Nephron (organoid): ENCODE measurements around the gene ISX.

Experiments used
- H3K27ac Mint-ChIP-seq, 3 experiments: 2 replicates each; pipeline ENCODE4 v1.8.0; 2020; ENCODE audit warnings: mixed read lengths in 3 of 3, mild to moderate bottlenecking in 2 of 3, moderate library complexity in 1 of 3
- H3K27me3 Mint-ChIP-seq: 2 replicates; pipeline ENCODE4 v1.8.0; 2021; ENCODE audit warnings: low read depth, mild to moderate bottlenecking, moderate library complexity, mixed read lengths
- H3K36me3 Mint-ChIP-seq: 2 replicates; pipeline ENCODE4 v1.8.0; 2020; ENCODE audit warnings: low read depth, mixed read lengths
- H3K4me1 Mint-ChIP-seq: 2 replicates; pipeline ENCODE4 v1.8.0; 2020; ENCODE audit warnings: mixed read lengths
- H3K4me3 Mint-ChIP-seq, 3 experiments: 2 replicates each; pipeline ENCODE4 v1.8.0; 2020; ENCODE audit warnings: mild to moderate bottlenecking in 3 of 3, mixed read lengths in 3 of 3, moderate library complexity in 2 of 3
- H3K9me3 Mint-ChIP-seq: 2 replicates; pipeline ENCODE4 v1.8.0; 2020; ENCODE audit warnings: mixed read lengths
- TF ChIP-seq, protein P1 (sequence below), 3 experiments: fragments of 200-600 bp; sonication (generic); IDR thresholded peaks; one replicate each; pipeline ENCODE4 v1.5.0; 2021; ENCODE audit warnings: antibody characterized with exemption in 3 of 3; ENCODE audit not compliant: unreplicated experiment in 3 of 3

ISX gene

DNA sequence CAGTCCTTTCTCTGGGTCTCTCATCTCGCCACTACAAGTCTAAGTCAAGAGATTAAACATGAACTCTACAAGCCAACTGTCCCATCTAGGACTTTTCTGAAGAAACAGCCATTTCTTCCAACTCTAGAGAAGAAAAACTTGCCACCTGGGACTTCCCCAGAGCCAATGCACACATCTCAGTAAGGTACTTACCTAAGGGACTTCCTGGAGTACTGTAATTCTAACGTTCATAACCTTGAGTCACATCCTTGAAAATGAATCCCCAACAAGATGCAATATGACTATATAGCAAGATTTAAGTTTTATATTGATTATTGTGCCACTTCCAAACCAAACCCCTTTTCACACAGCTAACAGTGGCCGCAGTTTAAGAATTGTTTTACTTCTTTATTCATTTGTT, 11.9 kb upstream of the ISX start:
- H3K27ac Mint-ChIP-seq, result no peak overlapping the region
- H3K9me3 Mint-ChIP-seq, result peaks cover 7% of the 10 kb centered on the region
- TF ChIP-seq, protein P1, sequence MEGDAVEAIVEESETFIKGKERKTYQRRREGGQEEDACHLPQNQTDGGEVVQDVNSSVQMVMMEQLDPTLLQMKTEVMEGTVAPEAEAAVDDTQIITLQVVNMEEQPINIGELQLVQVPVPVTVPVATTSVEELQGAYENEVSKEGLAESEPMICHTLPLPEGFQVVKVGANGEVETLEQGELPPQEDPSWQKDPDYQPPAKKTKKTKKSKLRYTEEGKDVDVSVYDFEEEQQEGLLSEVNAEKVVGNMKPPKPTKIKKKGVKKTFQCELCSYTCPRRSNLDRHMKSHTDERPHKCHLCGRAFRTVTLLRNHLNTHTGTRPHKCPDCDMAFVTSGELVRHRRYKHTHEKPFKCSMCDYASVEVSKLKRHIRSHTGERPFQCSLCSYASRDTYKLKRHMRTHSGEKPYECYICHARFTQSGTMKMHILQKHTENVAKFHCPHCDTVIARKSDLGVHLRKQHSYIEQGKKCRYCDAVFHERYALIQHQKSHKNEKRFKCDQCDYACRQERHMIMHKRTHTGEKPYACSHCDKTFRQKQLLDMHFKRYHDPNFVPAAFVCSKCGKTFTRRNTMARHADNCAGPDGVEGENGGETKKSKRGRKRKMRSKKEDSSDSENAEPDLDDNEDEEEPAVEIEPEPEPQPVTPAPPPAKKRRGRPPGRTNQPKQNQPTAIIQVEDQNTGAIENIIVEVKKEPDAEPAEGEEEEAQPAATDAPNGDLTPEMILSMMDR (IDR thresholded peaks at IDR 0.05; ENCODE audit: unreplicated experiment in 3 of 3), result no peak
- no peaks in the 10 kb centered on the region for H3K4me1 Mint-ChIP-seq
- H3K4me3 Mint-ChIP-seq, result no peak overlapping the region
- H3K27me3 Mint-ChIP-seq, result peaks cover 71% of the 10 kb centered on the region
- no peaks in the 10 kb centered on the region for H3K36me3 Mint-ChIP-seq

DNA sequence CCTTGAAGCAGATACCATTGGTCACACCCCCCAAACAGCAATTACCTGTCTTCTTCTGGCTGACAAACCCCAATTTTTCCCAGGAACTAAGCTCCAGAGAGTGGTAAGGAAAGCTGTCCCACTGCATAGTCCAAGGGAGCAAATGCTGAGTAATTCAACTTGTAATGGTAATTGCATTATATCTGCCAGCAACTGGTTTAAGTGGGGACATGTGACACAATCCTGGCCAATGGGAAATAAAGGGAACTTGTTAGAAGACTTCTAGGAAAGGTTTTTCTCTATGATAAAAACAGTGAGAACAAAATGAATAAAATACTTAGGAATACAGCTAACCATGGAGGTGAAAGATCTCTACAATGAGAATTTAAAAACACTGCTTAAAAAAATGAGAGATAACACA, 9.5 kb upstream of the ISX start:
- H3K4me3 Mint-ChIP-seq, result no peak overlapping the region
- H3K27ac Mint-ChIP-seq, result no peak overlapping the region
- TF ChIP-seq, protein P1 (IDR thresholded peaks at IDR 0.05; ENCODE audit: unreplicated experiment in 3 of 3), result no peak
- peaks cover 10% of the 10 kb centered on the region for H3K9me3 Mint-ChIP-seq
- no peaks in the 10 kb centered on the region for H3K4me1 Mint-ChIP-seq
- H3K27me3 Mint-ChIP-seq, result peaks cover 55% of the 10 kb centered on the region
- H3K36me3 Mint-ChIP-seq, result peaks cover 3% of the 10 kb centered on the region

DNA sequence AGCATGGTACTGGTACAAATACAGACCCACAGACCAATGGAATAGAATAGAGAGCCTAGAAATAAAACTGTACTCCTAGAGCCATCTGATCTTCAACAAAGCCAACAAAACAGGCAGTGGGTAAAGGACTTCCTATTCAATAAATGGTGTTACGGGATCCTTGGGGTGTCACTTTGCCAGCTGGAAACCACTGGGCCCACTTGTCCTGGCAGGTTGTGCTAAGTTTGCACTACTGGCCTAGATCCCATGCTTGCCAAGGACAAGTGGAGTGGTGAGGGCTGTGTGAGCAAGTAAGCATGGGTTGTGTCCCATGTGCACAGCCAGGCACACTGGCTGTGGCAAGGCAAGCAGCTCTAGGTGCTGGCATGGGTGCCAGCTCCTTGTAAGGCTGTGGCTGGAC, 8.8 kb upstream of the ISX start:
- peaks cover 55% of the 10 kb centered on the region for H3K27me3 Mint-ChIP-seq
- H3K9me3 Mint-ChIP-seq, result peaks cover 10% of the 10 kb centered on the region
- H3K27ac Mint-ChIP-seq, result no peak overlapping the region
- TF ChIP-seq, protein P1 (IDR thresholded peaks at IDR 0.05; ENCODE audit: unreplicated experiment in 3 of 3), result no peak
- H3K4me3 Mint-ChIP-seq, result no peak overlapping the region
- peaks cover 3% of the 10 kb centered on the region for H3K36me3 Mint-ChIP-seq
- no peaks in the 10 kb centered on the region for H3K4me1 Mint-ChIP-seq

DNA sequence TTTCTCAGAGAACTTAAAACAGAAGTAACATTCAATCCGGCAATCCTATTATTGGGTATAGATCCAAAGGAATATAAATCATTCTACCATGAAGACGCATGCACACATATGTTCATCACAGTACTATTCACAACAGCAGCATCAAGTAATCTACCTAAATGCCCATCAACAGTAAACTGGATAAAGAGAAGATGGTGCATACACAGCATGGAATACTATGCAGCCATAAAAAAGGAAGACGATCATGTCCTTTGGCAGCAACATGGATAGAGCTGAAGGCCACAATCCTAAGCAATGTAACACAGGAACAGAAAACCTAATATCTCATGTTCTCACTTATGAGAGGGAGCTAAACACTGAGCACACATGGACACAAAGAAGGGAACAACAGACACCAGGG, 6.3 kb upstream of the ISX start:
- no peaks in the 10 kb centered on the region for H3K4me1 Mint-ChIP-seq
- no peak overlapping the region for H3K4me3 Mint-ChIP-seq
- H3K27me3 Mint-ChIP-seq, result peaks cover 43% of the 10 kb centered on the region
- TF ChIP-seq, protein P1 (IDR thresholded peaks at IDR 0.05; ENCODE audit: unreplicated experiment in 3 of 3), result no peak
- no peak overlapping the region for H3K27ac Mint-ChIP-seq
- peaks cover 10% of the 10 kb centered on the region for H3K9me3 Mint-ChIP-seq
- peaks cover 3% of the 10 kb centered on the region for H3K36me3 Mint-ChIP-seq

DNA sequence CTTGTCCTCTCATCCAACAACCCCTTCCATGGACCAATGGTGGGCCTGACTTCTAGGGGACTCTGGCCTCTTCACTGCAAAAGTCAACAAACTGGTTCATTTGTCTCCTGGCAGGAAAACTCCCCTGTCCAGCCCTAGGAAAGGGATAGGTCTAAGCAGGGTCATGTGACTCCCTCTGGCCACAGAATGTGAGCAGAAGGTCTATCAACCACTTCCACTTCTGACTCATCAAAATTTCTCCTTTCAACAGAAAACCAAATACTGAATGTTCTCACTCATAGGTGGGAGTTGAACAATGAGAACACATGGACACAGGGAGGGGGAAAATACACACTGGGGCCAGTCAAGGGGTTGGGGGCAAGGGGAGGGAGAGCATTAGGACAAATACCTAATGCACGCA, 1.3 kb upstream of the ISX start:
- H3K4me3 Mint-ChIP-seq, result no peak overlapping the region
- H3K9me3 Mint-ChIP-seq, result peaks cover 5% of the 10 kb centered on the region
- H3K4me1 Mint-ChIP-seq, result peaks cover 7% of the 10 kb centered on the region
- peaks cover 14% of the 10 kb centered on the region for H3K27me3 Mint-ChIP-seq
- TF ChIP-seq, protein P1 (IDR thresholded peaks at IDR 0.05; ENCODE audit: unreplicated experiment in 3 of 3), result no peak
- H3K27ac Mint-ChIP-seq, result no peak overlapping the region
- H3K36me3 Mint-ChIP-seq, result peaks cover 2% of the 10 kb centered on the region

DNA sequence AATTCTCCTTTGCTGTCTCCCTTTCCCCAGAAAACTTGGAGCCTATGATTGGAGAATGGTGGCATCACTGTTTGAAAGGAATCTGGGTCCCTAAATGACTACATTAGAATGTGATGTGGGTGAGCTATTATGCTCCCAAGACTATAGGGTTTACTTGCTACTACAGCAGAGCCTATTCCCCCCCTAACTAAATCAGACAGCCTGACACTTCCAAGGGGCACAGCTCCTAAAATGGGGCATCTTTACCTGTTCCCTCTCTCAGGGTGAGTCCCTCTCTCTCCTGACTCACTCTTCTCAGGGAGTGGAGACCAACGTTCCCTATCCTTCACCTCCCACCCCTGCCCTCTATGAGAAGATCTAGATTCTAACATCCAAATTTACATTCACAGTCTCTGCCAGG, 775 bp upstream of the ISX start:
- TF ChIP-seq, protein P1 (IDR thresholded peaks at IDR 0.05; ENCODE audit: unreplicated experiment in 3 of 3), result no peak
- no peak overlapping the region for H3K27ac Mint-ChIP-seq
- H3K4me1 Mint-ChIP-seq, result peaks cover 7% of the 10 kb centered on the region
- H3K4me3 Mint-ChIP-seq, result no peak overlapping the region
- peaks cover 14% of the 10 kb centered on the region for H3K27me3 Mint-ChIP-seq
- peaks cover 3% of the 10 kb centered on the region for H3K9me3 Mint-ChIP-seq
- H3K36me3 Mint-ChIP-seq, result no peaks in the 10 kb centered on the region
